IMR-90 (cell line): ENCODE measurements around the gene REXO1. TPM values are rescaled to one million over a fixed set of nuclear protein-coding genes. Genes with fewer than 3 reads are reported as not detected.

Source experiments
- ATAC-seq: fragments of 200-7000 bp; cut with Tn5 transposase; 2 replicates; pipeline ENCODE4 v1.9.1; 2020; ENCODE audit warnings: low read depth, mild to moderate bottlenecking, moderate library complexity
- BruUV-seq: library from RNA; stranded (reverse); fragments of 400-500 nt; replicated peaks from 2 replicates; lab custom pipeline; 2021; lab: Mats Ljungman, UMichigan
- CTCF ChIA-PET: fragments of 300-600 bp; formaldehyde crosslinking; extraction: SDS; loops from one replicate; lab custom pipeline; 2021; ENCODE audit warnings: antibody characterized with exemption; lab: Yijun Ruan, JAX
- POLR2A ChIA-PET: fragments of 300-600 bp; sonication (Branson Sonifier 250); formaldehyde crosslinking; loops from one replicate; lab custom pipeline; 2022; ENCODE audit warnings: antibody characterized with exemption; ENCODE audit not compliant: unreplicated experiment; lab: Charles Lee
- DNase-seq: peaks from one replicate; pipeline ENCODE4 v3.0.0; 2013
- H2AFZ ChIP-seq: replicated peaks from 2 replicates; pipeline ENCODE3; 2013; ENCODE audit warnings: low read length, mild to moderate bottlenecking; ENCODE audit not compliant: poor library complexity
- H2AK5ac ChIP-seq: 2 replicates; pipeline ENCODE4 v1.6.1; 2013; ENCODE audit warnings: low read depth, low read length, inconsistent platforms
- H2AK9ac ChIP-seq: replicated peaks from 2 replicates; pipeline ENCODE3; 2013; ENCODE audit warnings: mild to moderate bottlenecking, low read depth, low read length, moderate library complexity; ENCODE audit not compliant: poor library complexity
- H2BK120ac ChIP-seq: 2 replicates; pipeline ENCODE4 v1.6.1; 2013; ENCODE audit warnings: low read depth, low read length, inconsistent platforms
- H2BK15ac ChIP-seq: 3 replicates; pipeline ENCODE4 v1.6.1; 2013; ENCODE audit warnings: low read depth, low read length, inconsistent platforms
- H2BK20ac ChIP-seq: 2 replicates; pipeline ENCODE4 v1.6.1; 2013; ENCODE audit warnings: low read depth, mild to moderate bottlenecking, inconsistent platforms, low read length, moderate library complexity
- H2BK5ac ChIP-seq: 2 replicates; pipeline ENCODE4 v1.6.1; 2013; ENCODE audit warnings: mild to moderate bottlenecking, low read depth, low read length, inconsistent platforms; ENCODE audit not compliant: poor library complexity, severe bottlenecking
- H3K14ac ChIP-seq: replicated peaks from 2 replicates; pipeline ENCODE4 v1.6.1; 2013; ENCODE audit warnings: low read depth, low read length, inconsistent platforms
- H3K18ac ChIP-seq: 2 replicates; pipeline ENCODE4 v1.6.1; 2013; ENCODE audit warnings: low read depth, low read length, control low read depth
- H3K23ac ChIP-seq: 2 replicates; pipeline ENCODE4 v1.6.1; 2013; ENCODE audit warnings: low read depth, low read length, inconsistent platforms
- H3K27ac ChIP-seq: 2 replicates; pipeline ENCODE4 v1.5.1; 2013; ENCODE audit warnings: mild to moderate bottlenecking, control low read depth, low read length; ENCODE audit not compliant: insufficient read depth
- H3K27me3 ChIP-seq: 2 replicates; pipeline ENCODE4 v1.6.1; 2013; ENCODE audit warnings: low read length; ENCODE audit not compliant: control insufficient read depth, insufficient read depth
- H3K36me3 ChIP-seq: 2 replicates; pipeline ENCODE4 v1.6.1; 2013; ENCODE audit warnings: low read length, mixed read lengths; ENCODE audit not compliant: control insufficient read depth, insufficient read depth
- H3K4ac ChIP-seq: 2 replicates; pipeline ENCODE4 v1.6.1; 2013; ENCODE audit warnings: low read depth, low read length, inconsistent platforms
- H3K4me1 ChIP-seq: 2 replicates; pipeline ENCODE4 v1.6.1; 2013; ENCODE audit warnings: low read length, mixed read lengths; ENCODE audit not compliant: control insufficient read depth, insufficient read depth
- H3K4me2 ChIP-seq: 2 replicates; pipeline ENCODE4 v1.6.1; 2013; ENCODE audit warnings: low read depth, mild to moderate bottlenecking, control low read depth, low read length, moderate library complexity
- H3K4me3 ChIP-seq: 2 replicates; pipeline ENCODE4 v1.5.1; 2013; ENCODE audit warnings: low read depth, mild to moderate bottlenecking, control low read depth, low read length, moderate library complexity; ENCODE audit not compliant: insufficient read depth
- H3K56ac ChIP-seq: 2 replicates; pipeline ENCODE4 v1.6.1; 2013; ENCODE audit warnings: low read length, inconsistent platforms; ENCODE audit not compliant: insufficient read depth; ENCODE audit errors: extremely low read depth
- H3K79me1 ChIP-seq, 2 experiments: 2 replicates each; pipeline ENCODE4 v1.6.1; 2013; ENCODE audit warnings: low read length in 2 of 2, inconsistent platforms in 1 of 2, low read depth in 1 of 2
- H3K9ac ChIP-seq: 2 replicates; pipeline ENCODE4 v1.6.1; 2013; ENCODE audit warnings: low read depth, low read length, control low read depth
- H3K9me1 ChIP-seq: 2 replicates; pipeline ENCODE4 v1.6.1; 2013; ENCODE audit warnings: low read length, inconsistent platforms; ENCODE audit not compliant: insufficient read depth
- H3K9me3 ChIP-seq: 2 replicates; pipeline ENCODE4 v1.6.1; 2013; ENCODE audit warnings: low read length; ENCODE audit not compliant: control insufficient read depth, insufficient read depth
- H4K20me1 ChIP-seq: 2 replicates; pipeline ENCODE4 v1.6.1; 2013; ENCODE audit warnings: low read length, inconsistent platforms; ENCODE audit not compliant: insufficient read depth
- H4K5ac ChIP-seq: 2 replicates; pipeline ENCODE4 v1.6.1; 2013; ENCODE audit warnings: mild to moderate bottlenecking, low read depth, low read length, control low read depth
- H4K8ac ChIP-seq, 2 experiments: 2 replicates each; pipeline ENCODE4 v1.6.1; 2013; ENCODE audit warnings: low read depth in 2 of 2, low read length in 2 of 2, control low read depth in 1 of 2, inconsistent platforms in 1 of 2
- H4K91ac ChIP-seq: 2 replicates; pipeline ENCODE4 v1.6.1; 2013; ENCODE audit warnings: low read depth, low read length, inconsistent platforms; ENCODE audit not compliant: insufficient read depth
- BHLHE40 ChIP-seq: fragments of 150-350 bp; IDR thresholded peaks from 2 replicates; pipeline ENCODE4 v1.6.1; 2016; ENCODE audit warnings: mild to moderate bottlenecking, low read depth, low read length
- CHD1 ChIP-seq: IDR thresholded peaks from 2 replicates; pipeline ENCODE4 v1.6.1; 2012; ENCODE audit warnings: low read depth, low read length, improper control_type of control experiment
- MXI1 ChIP-seq: IDR thresholded peaks from 2 replicates; pipeline ENCODE4 v1.6.1; 2012; ENCODE audit warnings: low read depth, mild to moderate bottlenecking, low read length, moderate library complexity, borderline replicate concordance
- NFE2L2 ChIP-seq: fragments of 150-350 bp; IDR thresholded peaks from 2 replicates; pipeline ENCODE4 v1.6.1; 2016; ENCODE audit warnings: low read depth, mild to moderate bottlenecking, low read length
- WGBS, 2 experiments: methylation state at CpG; one replicate each; pipeline versions ENCODE4 v1.1.5 to v1.1.7; 2013; ENCODE audit warnings: missing lambda C conversion rate in 2 of 2; ENCODE audit not compliant: insufficient read length in 1 of 2; ENCODE audit errors: extremely low coverage in 2 of 2; 5-methylcytosine and 5-hydroxymethylcytosine counted together
- dilution Hi-C: fragments of 300-500 bp; cut with HindIII; formaldehyde crosslinking; loops from one replicate; pipeline ENCODE4 v1.14.3; 2018; ENCODE audit warnings: low sequenced_read_pairs; ENCODE audit not compliant: unreplicated experiment
- in situ Hi-C: fragments of 300-500 bp; cut with MboI; formaldehyde crosslinking; loops from 3 replicates; pipeline ENCODE4 v1.14.3; 2019; ENCODE audit warnings: low sequenced_read_pairs, inconsistent platforms, mixed read lengths
- intact Hi-C: fragments of 100-400 bp; cut with micrococcal nuclease; formaldehyde crosslinking; loops from 2 replicates; pipeline ENCODE4 v1.10.0; 2022
- polyA plus RNA-seq, 3 experiments: library from polyadenylated mRNA; depleted of rRNA; stranded (reverse); fragments of >200 nt; gene quantifications; 2 replicates each; pipeline ENCODE4 v1.2.3, GENCODE V29; 2012; ENCODE audit warnings: low replicate concordance in 1 of 3
- total RNA-seq: library from RNA; depleted of rRNA; stranded (reverse); fragments of >200 nt; gene quantifications from 2 replicates; pipeline ENCODE4 v1.2.3, GENCODE V29; 2012

The REXO1 gene
- total and polyA plus RNA-seq, 2 of the 4 experiments (the other 2 are of a cell fraction) = 1.4 to 63.7 TPM

- Histone ChIP-seq H3K23ac (no peak overlapping the region), H2AK9ac (no peak overlapping the region), H3K4me3 (no peak overlapping the region), H3K4me1 (peaks cover 13% of the 10 kb centered on the region), H4K91ac (no peak overlapping the region), H3K14ac (no peak overlapping the region), H3K9me3 (no peaks in the 10 kb centered on the region), H3K56ac (no peak overlapping the region), H3K27me3 (no peaks in the 10 kb centered on the region), H3K4me2 (no peak overlapping the region), H2BK5ac (no peak overlapping the region), H4K8ac (peak overlapping the region in 1 of 2 experiments; percentile 13; a peak in 1 of 4 replicates), H2AK5ac (no peak overlapping the region), H4K5ac (no peak overlapping the region), H2BK20ac (no peak overlapping the region), H3K27ac (no peak overlapping the region), H3K18ac (no peak overlapping the region), H2AFZ (no peak overlapping the region), H3K4ac (no peak overlapping the region), H2BK15ac (no peak overlapping the region), H4K20me1 (peaks cover 61% of the 10 kb centered on the region), H3K79me1 (peaks cover 8 to 78% of the 10 kb centered on the region in 2 experiments; a peak in 3 of 4 replicates), H3K9ac (no peak overlapping the region), H3K36me3 (no peaks in the 10 kb centered on the region), H3K9me1 (no peaks in the 10 kb centered on the region), H2BK120ac (no peak overlapping the region)
- WGBS, 2 experiments = no CpG with 5 or more reads among the region's 5 CpGs
- in situ Hi-C loops (no loop called here), dilution Hi-C loops (no loop called here), intact Hi-C loops (no loop called here)
- no TSS peak for BruUV-seq
- TF ChIP-seq MXI1 (no peak), NFE2L2 (no peak), BHLHE40 (no peak), CHD1 (no peak)
- no peak for DNase-seq
- POLR2A ChIA-PET = no interaction called here
- ATAC-seq = no peak
- CTCF ChIA-PET = interaction anchor here (1.2 kb wide), 1 partner anchor 12 kb away, joined by 3 read pairs; no protein-coding TSS in a partner anchor
Measured at GRCh38 chr19:1849132-1849474, 820 bp upstream of the REXO1 start.
